ENCODE measurements around the gene WBP1. TPM values are rescaled to one million over a fixed set of nuclear protein-coding genes. Genes with fewer than 3 reads are reported as not detected.
A peak's percentile ranks its signal among the peaks of the same experiment; 100 is the strongest.

Gene WBP1
- total and polyA plus RNA-seq, 10 donors, result 39.5 to 84.2 (median 63.6) TPM

GRCh38 chr2:74472086-74472944 is 14.1 kb downstream of the WBP1 start, which contains the start of gene MRPL53:
Gene MRPL53 (minus strand): TSS chr2:74472680. CDS start chr2:74472660, 20 bp downstream.
- Histone ChIP-seq H3K27ac (peak within 1 kb of the TSS; percentile 77 to 93 (median 91)), H3K27me3 (replicated peaks in 1 of 7) (no peaks in the 10 kb centered on the region), H3K4me3 (peak within 1 kb of the TSS; percentile 54 to 78 (median 71)), H3K4me1 (peaks cover 18 to 43% (median 25%) of the 10 kb centered on the region in 6 donors), H3K9me3 (no peaks in the 10 kb centered on the region), H3K36me3 (peaks cover 0 to 44% (median 19%) of the 10 kb centered on the region in 6 donors)
- intact Hi-C loops (cut with DNase I; ENCODE audit: low total_unique reads), result no loop called here
- TF ChIP-seq POLR2A (IDR thresholded peaks at IDR 0.05) (peak; percentile 78 to 92 (median 82)), POLR2AphosphoS5 (IDR thresholded peaks at IDR 0.05) (peak; percentile 99 to 100 (median 99))
- TF ChIP-seq, protein P1, sequence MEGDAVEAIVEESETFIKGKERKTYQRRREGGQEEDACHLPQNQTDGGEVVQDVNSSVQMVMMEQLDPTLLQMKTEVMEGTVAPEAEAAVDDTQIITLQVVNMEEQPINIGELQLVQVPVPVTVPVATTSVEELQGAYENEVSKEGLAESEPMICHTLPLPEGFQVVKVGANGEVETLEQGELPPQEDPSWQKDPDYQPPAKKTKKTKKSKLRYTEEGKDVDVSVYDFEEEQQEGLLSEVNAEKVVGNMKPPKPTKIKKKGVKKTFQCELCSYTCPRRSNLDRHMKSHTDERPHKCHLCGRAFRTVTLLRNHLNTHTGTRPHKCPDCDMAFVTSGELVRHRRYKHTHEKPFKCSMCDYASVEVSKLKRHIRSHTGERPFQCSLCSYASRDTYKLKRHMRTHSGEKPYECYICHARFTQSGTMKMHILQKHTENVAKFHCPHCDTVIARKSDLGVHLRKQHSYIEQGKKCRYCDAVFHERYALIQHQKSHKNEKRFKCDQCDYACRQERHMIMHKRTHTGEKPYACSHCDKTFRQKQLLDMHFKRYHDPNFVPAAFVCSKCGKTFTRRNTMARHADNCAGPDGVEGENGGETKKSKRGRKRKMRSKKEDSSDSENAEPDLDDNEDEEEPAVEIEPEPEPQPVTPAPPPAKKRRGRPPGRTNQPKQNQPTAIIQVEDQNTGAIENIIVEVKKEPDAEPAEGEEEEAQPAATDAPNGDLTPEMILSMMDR (IDR thresholded peaks at IDR 0.05 in 8 of 11, conservative IDR thresholded peaks at IDR 0.05 in 3 of 11), result peak in 3 of 11 experiments; percentile 10 to 31 (median 20)
- DNase-seq, result peak; percentile 98
- 0 to 1% (median 0%) methylated on average over 55 to 66 of the region's 66 CpGs for WGBS, 5 donors

DNA sequence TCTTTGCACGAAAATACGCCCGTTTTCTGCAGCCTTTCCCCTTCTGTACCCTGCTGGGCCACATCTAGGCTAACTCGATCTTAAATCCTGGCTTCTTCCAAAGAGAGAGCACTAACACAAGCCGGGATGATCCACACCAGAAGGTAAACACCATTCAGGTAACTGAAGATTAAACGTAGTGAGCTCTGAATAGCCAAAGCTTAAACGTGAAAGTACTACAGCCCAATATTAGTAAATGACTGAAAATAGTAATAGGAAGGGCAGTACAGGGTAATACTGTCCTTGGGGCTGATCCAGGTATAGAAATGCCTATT is 14.7 kb downstream of the WBP1 start:
- Histone ChIP-seq H3K36me3 (peaks cover 0 to 50% (median 22%) of the 10 kb centered on the region in 6 donors), H3K27ac (peak overlapping the region; percentile 77 to 93 (median 91)), H3K9me3 (no peaks in the 10 kb centered on the region), H3K4me1 (peaks cover 18 to 47% (median 25%) of the 10 kb centered on the region in 6 donors), H3K27me3 (replicated peaks in 1 of 7) (no peaks in the 10 kb centered on the region), H3K4me3 (peak overlapping the region; percentile 54 to 78 (median 71))
- DNase-seq, result no peak
- WGBS, 5 donors, result 8 to 16% (median 11%) methylated on average over 7 of the region's 7 CpGs
- intact Hi-C loops (cut with DNase I; ENCODE audit: low total_unique reads), result no loop called here
- TF ChIP-seq, protein P1 (IDR thresholded peaks at IDR 0.05 in 8 of 11, conservative IDR thresholded peaks at IDR 0.05 in 3 of 11), result no peak
- no peak for TF ChIP-seq POLR2AphosphoS5 (IDR thresholded peaks at IDR 0.05)

GRCh38 chr2:74474481-74474880 is 16.2 kb downstream of the WBP1 start:
- Histone ChIP-seq H3K4me3 (no peak overlapping the region), H3K27ac (no peak overlapping the region), H3K9me3 (no peaks in the 10 kb centered on the region), H3K27me3 (replicated peaks in 1 of 7) (no peaks in the 10 kb centered on the region), H3K36me3 (peaks cover 0 to 66% (median 27%) of the 10 kb centered on the region in 6 donors), H3K4me1 (peaks cover 18 to 53% (median 25%) of the 10 kb centered on the region in 6 donors)
- TF ChIP-seq POLR2AphosphoS5 (IDR thresholded peaks at IDR 0.05) (no peak), POLR2A (IDR thresholded peaks at IDR 0.05) (no peak)
- TF ChIP-seq, protein P1 (IDR thresholded peaks at IDR 0.05 in 8 of 11, conservative IDR thresholded peaks at IDR 0.05 in 3 of 11), result no peak
- peak; percentile 69 for DNase-seq
- intact Hi-C loops (cut with DNase I; ENCODE audit: low total_unique reads), result no loop called here
- WGBS, 5 donors, result 94 to 99% (median 95%) methylated on average over 6 of the region's 6 CpGs

DNA sequence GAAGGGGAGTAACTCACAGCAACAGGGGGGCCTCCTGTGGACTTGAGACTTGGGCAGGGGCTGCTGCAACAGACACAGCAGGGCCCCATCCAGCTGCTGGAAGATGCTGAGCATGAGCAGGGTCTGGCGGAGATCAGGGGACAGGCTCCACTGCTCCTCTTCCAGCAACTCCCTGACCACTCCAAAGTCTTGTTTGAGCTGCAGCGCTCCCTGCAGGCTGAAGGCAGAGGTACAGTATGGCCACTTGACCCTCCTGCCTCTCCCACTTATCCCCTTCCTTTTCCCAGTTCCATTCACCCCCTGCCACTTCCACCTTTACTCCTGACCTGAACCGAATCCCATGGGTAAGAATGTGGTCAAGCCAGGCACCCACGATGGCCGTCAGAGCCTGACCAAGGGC is 16.7 kb downstream of the WBP1 start:
- Histone ChIP-seq H3K4me1 (peaks cover 19 to 57% (median 26%) of the 10 kb centered on the region in 6 donors), H3K9me3 (no peaks in the 10 kb centered on the region), H3K27me3 (replicated peaks in 1 of 7) (no peaks in the 10 kb centered on the region), H3K27ac (no peak overlapping the region), H3K4me3 (no peak overlapping the region), H3K36me3 (peaks cover 0 to 70% (median 29%) of the 10 kb centered on the region in 6 donors)
- peak; percentile 69 for DNase-seq
- 81 to 91% (median 89%) methylated on average over 5 of the region's 5 CpGs for WGBS, 5 donors
- intact Hi-C loops (cut with DNase I; ENCODE audit: low total_unique reads), result no loop called here
- TF ChIP-seq POLR2AphosphoS5 (IDR thresholded peaks at IDR 0.05), result no peak
- TF ChIP-seq, protein P1 (IDR thresholded peaks at IDR 0.05 in 8 of 11, conservative IDR thresholded peaks at IDR 0.05 in 3 of 11), result peak in 1 of 11 experiments; percentile 19
